OCI-M1 (cell line): ENCODE results near the gene CYP26A1.

Experiments used
- DNase-seq: peaks from one replicate; lab custom pipeline; 2025; lab: John Stamatoyannopoulos, UW

Gene CYP26A1

GRCh38 chr10:93123766-93124165 lies 50.1 kb downstream of the CYP26A1 start:
- DNase-seq = no peak

GRCh38 chr10:93124580-93125318 lies 51.1 kb downstream of the CYP26A1 start:
- peak; percentile 16 for DNase-seq

- DNase-seq = no peak
These were observed 52.3 kb downstream of the CYP26A1 start for GRCh38 chr10:93125966-93126365.

DNA sequence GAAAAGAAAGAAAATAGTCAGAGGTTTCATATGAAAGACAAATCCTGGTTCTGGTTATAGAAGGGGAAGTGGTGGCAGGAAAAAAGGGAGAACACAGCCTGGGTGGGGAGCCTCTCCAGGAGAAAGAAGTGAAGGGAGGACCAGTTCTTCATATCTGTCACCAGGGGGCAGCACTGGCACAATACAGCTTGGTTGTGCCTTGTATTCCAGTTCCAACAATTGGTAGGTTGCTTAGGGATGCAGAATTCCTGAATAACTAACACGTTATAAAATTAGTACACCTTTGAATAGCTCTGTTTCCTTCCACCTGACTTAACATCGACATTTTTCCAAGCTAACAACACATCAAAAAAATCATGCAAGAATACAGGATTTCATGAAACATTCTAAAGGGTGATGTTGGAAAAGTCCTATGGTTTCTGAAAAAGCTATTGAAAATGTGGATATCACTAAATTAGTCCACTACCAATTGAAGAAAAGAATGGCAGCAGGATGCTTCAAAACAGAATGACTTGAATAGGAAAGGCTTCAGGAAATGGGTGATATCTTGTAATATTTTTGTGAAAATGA lies 52.9 kb downstream of the CYP26A1 start:
- peak; percentile 56 for DNase-seq
